Esophagus squamous epithelium (tissue), 5 donors: ENCODE results near the gene SRSF3. TPM values are rescaled to one million over a fixed set of nuclear protein-coding genes. Genes with fewer than 3 reads are reported as not detected.

ENCODE experiments used
- DNase-seq: peaks from one replicate; lab custom pipeline; 2025; lab: John Stamatoyannopoulos, UW
- H3K27ac ChIP-seq, 4 donors: fragments of 200-600 bp; sonication (generic); one replicate each; pipeline ENCODE4 v1.5.1; 2016 to 2019; ENCODE audit warnings: mild to moderate bottlenecking in 1 of 4
- H3K27me3 ChIP-seq, 4 donors: fragments of 200-600 bp; sonication (generic); 1 replicate in 3 of 4; 2 replicates in 1 of 4; pipeline versions ENCODE4 v1.5.1 to v1.6.0; 2017 to 2021; ENCODE audit warnings: antibody characterized with exemption in 1 of 4
- H3K36me3 ChIP-seq, 3 donors: fragments of 200-600 bp; sonication (generic); one replicate each; pipeline ENCODE4 v1.5.1; 2016 to 2019
- H3K4me1 ChIP-seq, 3 donors: fragments of 200-600 bp; sonication (generic); one replicate each; pipeline ENCODE4 v1.5.1; 2017 to 2019
- H3K4me3 ChIP-seq, 4 donors: fragments of 200-600 bp; sonication (generic); 1 replicate in 3 of 4; 2 replicates in 1 of 4; pipeline ENCODE4 v1.5.1; 2016 to 2019; ENCODE audit warnings: mild to moderate bottlenecking in 2 of 4, moderate library complexity in 1 of 4
- H3K9me3 ChIP-seq, 3 donors: fragments of 200-600 bp; sonication (generic); one replicate each; pipeline ENCODE4 v1.5.1; 2016 to 2019
- CTCF ChIP-seq, 6 experiments: fragments of 450-650 bp in 4 of 6; fragments of 200-600 bp in 2 of 6; sonication (generic) in 2 of 6; IDR thresholded peaks; one replicate each; pipeline ENCODE4 v1.5.1; 2016 to 2019; ENCODE audit warnings: antibody characterized with exemption in 6 of 6, mild to moderate bottlenecking in 4 of 6, moderate library complexity in 4 of 6
- POLR2A ChIP-seq, 4 donors: fragments of 450-650 bp; IDR thresholded peaks; one replicate each; pipeline ENCODE4 v1.6.1; 2017; ENCODE audit warnings: antibody characterized with exemption in 4 of 4, mild to moderate bottlenecking in 4 of 4, moderate library complexity in 3 of 4
- WGBS, 2 donors: methylation state at CpG; one replicate each; pipeline ENCODE4 v1.1.5; 2018; 5-methylcytosine and 5-hydroxymethylcytosine counted together
- intact Hi-C: fragments of 100-400 bp; cut with DNase I; formaldehyde crosslinking; loops from one replicate; pipeline ENCODE4 v1.15.0; 2022
- total RNA-seq, 4 donors: library from RNA; depleted of rRNA; stranded (reverse); fragments of >200 nt; gene quantifications; one replicate each; pipeline ENCODE4 v1.1.0, GENCODE V29; 2016
- donor health status: DM: yes; HTN: yes; CAD: no.

SRSF3 gene
- total RNA-seq, 4 donors from 2014 or later, result 111 to 213 (median 185) TPM

- H3K36me3 ChIP-seq, result no peaks in the 10 kb centered on the region
- intact Hi-C loops, result no loop called here
- TF ChIP-seq CTCF (IDR thresholded peaks at IDR 0.05) (no peak), POLR2A (IDR thresholded peaks at IDR 0.05) (no peak)
- H3K27ac ChIP-seq, result no peak overlapping the region
- no peaks in the 10 kb centered on the region for H3K9me3 ChIP-seq
- WGBS, 2 donors, result 37 to 43% methylated on average over 6 to 9 of the region's 9 CpGs
- DNase-seq, result no peak
- no peaks in the 10 kb centered on the region for H3K27me3 ChIP-seq
- H3K4me3 ChIP-seq, result no peak overlapping the region
- peaks cover 5 to 14% (median 8%) of the 10 kb centered on the region in 3 donors for H3K4me1 ChIP-seq
Observed at GRCh38 chr6:36633915-36634314, 39.8 kb downstream of the SRSF3 start.

DNA sequence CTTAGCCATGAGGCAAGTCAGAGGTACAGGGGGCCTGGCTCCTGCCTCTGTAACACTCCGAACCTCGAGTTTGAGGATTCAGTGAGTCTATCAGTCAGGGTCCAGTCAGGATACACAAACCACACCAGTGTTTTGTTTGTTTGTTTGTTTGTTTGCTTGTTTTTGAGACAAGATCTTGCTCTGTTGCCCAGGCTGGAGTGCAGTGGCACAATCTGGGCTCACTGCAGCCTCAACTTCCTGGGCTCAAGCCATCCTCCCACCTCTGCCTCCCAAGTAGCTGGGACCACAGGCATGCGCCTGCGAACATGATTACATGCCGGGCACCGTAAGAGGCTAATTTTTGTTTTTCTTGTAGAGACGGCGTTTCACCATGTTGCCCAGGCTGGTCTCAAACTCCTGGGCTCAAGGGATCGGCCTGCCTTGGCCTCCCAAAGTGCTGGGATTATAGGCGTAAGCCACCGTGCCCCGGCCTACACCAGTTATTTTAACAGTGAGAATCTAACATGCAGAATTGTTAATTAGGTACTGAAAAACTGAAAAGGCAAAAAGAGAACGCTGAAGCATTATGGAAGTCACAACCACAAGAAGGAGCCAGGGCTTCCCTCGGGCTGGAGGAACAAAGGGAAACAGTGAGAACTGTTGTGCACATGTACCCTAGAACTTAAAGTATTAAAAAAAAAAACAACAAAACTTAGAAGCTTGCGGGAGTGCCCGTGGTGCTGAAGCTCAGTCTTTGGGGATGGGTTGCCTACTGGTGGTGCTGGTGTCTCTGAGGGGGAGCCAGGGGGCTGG lies 40.4 kb downstream of the SRSF3 start:
- no peak overlapping the region for H3K27ac ChIP-seq
- no peak for TF ChIP-seq POLR2A (IDR thresholded peaks at IDR 0.05)
- TF ChIP-seq CTCF (IDR thresholded peaks at IDR 0.05), result no peak
- 78% methylated on average over 13 to 15 of the region's 16 CpGs for WGBS, 2 donors

DNA sequence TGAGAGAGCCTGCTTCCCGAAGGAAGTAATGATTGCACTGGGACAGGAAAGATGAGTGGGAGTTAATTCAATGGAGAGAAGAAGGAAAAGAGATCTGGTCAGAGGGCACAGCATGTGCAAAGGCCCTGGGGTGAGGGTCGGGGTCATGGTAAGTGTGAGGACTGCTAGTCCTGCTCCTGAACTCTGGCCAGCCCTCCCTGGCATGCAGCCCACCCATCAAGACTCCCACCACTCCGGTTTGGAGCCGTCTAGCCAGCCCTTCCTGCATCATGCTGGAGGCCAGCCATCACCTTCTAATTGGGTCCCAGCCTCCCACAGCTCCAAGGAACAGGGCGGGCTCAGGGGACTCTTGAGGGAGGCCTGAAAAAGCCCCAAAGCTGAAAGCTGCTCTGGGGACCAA lies 42.1 kb downstream of the SRSF3 start:
- DNase-seq, result no peak
- H3K36me3 ChIP-seq, result no peaks in the 10 kb centered on the region
- TF ChIP-seq CTCF (IDR thresholded peaks at IDR 0.05) (no peak), POLR2A (IDR thresholded peaks at IDR 0.05) (no peak)
- WGBS, 2 donors, result 57 to 61% methylated on average over 3 to 4 of the region's 5 CpGs
- no peaks in the 10 kb centered on the region for H3K27me3 ChIP-seq
- intact Hi-C loops, result no loop called here
- no peak overlapping the region for H3K27ac ChIP-seq
- no peak overlapping the region for H3K4me3 ChIP-seq
- peaks cover 5 to 8% (median 7%) of the 10 kb centered on the region in 3 donors for H3K4me1 ChIP-seq
- H3K9me3 ChIP-seq, result no peaks in the 10 kb centered on the region

More for the DNA sequence above, 40.4 kb downstream of the SRSF3 start:
- Histone ChIP-seq H3K4me1 (peaks cover 5 to 9% (median 8%) of the 10 kb centered on the region in 3 donors), H3K9me3 (no peaks in the 10 kb centered on the region), H3K4me3 (no peak overlapping the region), H3K36me3 (no peaks in the 10 kb centered on the region), H3K27me3 (no peaks in the 10 kb centered on the region)
- intact Hi-C loops, result no loop called here
- no peak for DNase-seq

- 76 to 83% methylated on average over 8 to 10 of the region's 12 CpGs for WGBS, 2 donors
- no peak overlapping the region for H3K27ac ChIP-seq
- no peaks in the 10 kb centered on the region for H3K9me3 ChIP-seq
- H3K4me3 ChIP-seq, result no peak overlapping the region
- peaks cover 5 to 8% (median 7%) of the 10 kb centered on the region in 3 donors for H3K4me1 ChIP-seq
- no peak for DNase-seq
- TF ChIP-seq CTCF (IDR thresholded peaks at IDR 0.05) (no peak), POLR2A (IDR thresholded peaks at IDR 0.05) (no peak)
- intact Hi-C loops, result no loop called here
- H3K36me3 ChIP-seq, result no peaks in the 10 kb centered on the region
- no peaks in the 10 kb centered on the region for H3K27me3 ChIP-seq
Observed at GRCh38 chr6:36636687-36637418, 42.7 kb downstream of the SRSF3 start.

- Histone ChIP-seq H3K4me1 (peaks cover 16 to 18% (median 18%) of the 10 kb centered on the region in 3 donors), H3K27ac (no peak overlapping the region), H3K27me3 (no peaks in the 10 kb centered on the region), H3K4me3 (no peak overlapping the region), H3K9me3 (no peaks in the 10 kb centered on the region), H3K36me3 (no peaks in the 10 kb centered on the region)
- intact Hi-C loops, result no loop called here
- 77 to 94% methylated on average over 3 of the region's 3 CpGs for WGBS, 2 donors
- no peak for TF ChIP-seq POLR2A (IDR thresholded peaks at IDR 0.05)
- TF ChIP-seq CTCF (IDR thresholded peaks at IDR 0.05), result no peak
- no peak for DNase-seq
Observed at GRCh38 chr6:36638579-36638978, 44.4 kb downstream of the SRSF3 start.
